Measurements from ENCODE around the gene PHF21A.
A peak's percentile ranks its signal among the peaks of the same experiment; 100 is the strongest.
"Not testable (repeated sequence)": the region's sequence is repeated elsewhere in the genome, so short reads cannot be mapped to it uniquely, and the experiment has no call there.

The PHF21A gene

DNA sequence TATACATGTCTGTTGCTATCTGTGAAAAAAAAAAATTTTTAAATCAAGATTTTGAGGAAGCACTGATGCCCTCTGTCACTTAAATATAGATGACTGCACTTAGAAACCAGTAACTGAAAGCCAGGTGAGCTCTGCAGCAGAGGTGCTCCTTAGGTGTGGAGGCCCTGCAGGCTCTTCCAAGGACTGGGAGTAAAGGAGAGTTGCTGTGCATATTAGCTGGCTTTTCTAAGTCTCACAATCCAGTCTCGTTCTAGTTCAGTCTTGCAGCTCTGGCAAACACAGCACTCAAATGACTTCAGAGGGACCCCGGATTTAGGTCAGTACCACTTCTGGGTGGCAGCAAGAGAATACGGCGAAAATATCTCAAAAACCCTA lies 137.8 kb downstream of the PHF21A start:
- DNase-seq (ENCODE audit: low read depth in 2 of 2) = no peak

DNA sequence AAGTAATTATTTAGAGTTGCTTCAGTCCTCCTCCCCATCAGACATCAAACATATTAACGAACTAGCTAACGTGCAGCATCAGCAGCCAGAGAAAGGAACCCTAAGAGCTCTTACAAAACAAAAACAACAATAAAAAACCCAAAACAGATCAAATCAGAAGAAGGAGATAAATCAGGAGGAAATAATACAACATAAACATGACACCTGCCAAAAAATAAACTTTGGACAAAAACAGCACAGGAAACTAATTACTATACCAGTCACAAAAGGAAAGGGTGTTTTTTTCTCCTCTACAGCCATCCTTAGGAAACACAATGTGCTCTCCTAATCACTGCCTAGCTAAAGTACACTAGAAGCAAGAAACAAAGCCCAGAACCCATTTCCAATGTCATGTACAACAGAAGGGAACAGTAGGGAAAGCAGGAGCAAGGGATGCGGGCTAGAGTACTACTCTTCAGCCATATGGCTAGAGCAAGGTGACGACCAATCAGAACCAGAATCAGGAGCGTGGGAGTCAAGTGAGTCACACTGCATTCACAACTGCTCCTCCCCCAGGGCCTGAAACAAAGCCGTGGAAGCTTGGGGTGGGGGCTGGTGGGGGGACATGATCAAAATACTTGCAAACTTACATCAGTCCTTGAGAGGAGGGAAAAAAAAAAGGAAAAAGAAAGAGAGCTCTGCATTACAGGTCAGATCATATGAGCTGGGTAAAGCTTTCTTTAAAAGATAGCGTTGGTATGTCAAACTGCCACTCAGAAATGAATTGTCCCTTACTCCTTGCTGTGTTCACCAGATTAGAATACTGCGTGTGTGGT lies 138.4 kb downstream of the PHF21A start:
- peak; percentile 7 to 29 for DNase-seq (ENCODE audit: low read depth in 2 of 2)

DNA sequence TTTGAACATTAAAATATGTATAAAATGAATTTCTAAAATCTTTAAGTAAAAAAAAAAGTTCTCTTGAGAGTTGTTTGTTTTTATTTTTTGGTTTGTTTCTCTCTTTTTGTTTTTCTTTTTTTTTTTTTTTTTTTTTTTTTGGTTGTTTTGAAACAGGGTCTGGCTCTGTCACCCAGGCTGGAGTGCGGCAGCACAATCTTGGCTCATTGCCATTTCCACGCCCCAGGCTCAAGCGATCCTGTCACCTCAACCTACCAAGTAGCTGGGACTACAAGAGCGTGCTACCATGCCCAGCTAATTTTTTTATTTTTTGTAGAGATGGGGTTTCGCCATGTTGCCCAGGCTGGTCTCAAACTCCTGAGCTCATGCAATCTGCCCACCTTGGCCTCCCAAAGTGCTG lies 139.4 kb downstream of the PHF21A start:
- not testable (repeated sequence) for DNase-seq (ENCODE audit: low read depth in 2 of 2)

DNA sequence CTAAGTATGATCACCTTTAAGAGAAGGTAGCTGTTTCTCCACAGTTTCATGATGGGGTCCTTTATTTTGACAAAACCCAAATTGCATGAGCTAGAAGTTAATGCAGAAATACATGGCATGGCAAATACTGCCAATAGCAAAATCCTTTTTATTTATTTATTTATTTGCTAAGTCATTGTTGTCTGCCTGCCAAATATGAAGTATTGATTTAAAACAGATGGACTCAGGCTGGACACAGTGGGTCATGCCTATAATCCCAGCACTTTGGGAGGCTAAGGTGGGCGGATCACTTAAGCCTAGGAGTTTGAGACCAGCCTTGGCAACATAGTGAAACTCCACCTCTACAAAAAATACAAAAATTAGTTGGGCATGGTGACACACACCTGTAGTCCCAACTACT lies 146.4 kb downstream of the PHF21A start:
- no peak for DNase-seq (ENCODE audit: low read depth in 2 of 2)

DNA sequence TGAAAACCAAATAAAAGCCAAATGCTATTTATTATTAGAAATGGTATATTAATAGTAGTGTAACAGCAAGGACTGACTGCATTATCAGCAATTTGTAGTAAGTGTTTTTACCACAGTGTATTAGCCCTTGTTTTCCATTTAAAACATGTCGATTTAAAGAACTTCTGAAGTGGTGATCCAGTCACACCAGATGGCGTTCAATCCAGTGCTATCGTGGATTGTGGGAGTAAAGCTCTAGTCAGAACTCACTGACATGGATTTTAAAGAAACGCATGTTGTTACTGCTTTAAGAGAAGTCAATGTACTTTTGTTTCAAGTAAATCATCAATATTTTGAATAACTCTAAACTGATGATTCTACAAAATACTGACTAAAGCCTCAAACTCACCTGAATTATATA lies 147.7 kb downstream of the PHF21A start:
- DNase-seq (ENCODE audit: low read depth in 2 of 2) = no peak

DNA sequence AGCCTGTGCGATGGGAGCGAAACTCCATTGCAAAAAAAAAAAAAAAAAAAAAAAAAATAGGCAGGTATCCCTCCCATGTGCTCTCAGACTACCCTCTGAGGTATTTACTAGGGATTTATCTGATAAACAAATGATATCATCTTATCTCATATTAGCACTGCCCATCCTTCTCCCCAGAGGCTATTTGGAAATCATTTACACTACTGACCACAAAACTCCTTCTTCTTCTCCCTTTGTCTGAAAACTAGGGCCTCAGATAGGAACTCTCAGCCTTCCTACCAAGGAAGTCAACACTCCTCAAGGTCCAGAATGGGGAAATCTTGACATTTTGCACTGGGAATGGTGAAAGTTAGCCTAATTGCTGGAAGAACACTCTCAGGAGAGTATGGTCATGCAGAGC lies 152.4 kb downstream of the PHF21A start:
- no peak for DNase-seq (ENCODE audit: low read depth in 2 of 2)

DNA sequence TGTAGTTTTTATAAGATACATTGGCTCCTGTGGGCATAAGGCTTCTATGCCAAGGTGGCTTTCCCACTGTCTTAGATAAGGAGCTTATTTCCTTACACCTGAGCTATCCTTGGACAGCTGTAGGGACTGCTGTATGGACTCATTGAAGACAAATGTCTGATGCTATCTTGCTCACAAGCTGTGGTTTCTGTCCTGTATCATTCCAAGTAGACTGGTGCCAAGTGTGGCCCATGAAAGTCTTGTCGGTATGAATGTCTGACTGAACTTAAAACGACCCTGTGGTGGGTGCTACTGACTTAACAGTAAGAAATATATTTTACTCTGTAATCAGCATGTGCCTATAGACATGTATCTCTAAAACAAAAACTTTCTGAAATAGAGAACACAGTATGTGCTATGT lies 153.7 kb downstream of the PHF21A start:
- no peak for DNase-seq (ENCODE audit: low read depth in 2 of 2)

DNA sequence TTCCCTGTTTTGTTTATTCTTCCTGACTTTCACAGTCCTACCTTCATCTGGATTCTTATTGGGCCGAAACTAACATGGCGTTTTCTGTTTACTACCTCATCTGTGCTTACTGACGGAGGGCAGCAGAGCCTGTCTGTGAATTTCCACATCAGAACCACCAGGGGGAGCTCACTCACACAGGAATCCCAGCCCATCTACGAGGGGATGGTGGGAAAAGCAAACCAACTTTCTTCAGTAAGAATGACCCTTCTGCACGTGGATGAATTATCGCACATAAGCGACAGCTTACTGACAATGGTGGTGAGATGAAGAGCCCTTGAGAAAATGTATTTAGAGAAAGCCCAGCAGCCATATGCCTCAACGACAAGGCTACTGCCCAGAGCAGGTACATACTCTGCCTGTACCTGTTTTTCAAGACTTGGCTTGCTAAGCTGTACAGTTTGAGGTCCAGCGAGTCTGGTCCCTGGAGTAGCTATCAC lies 156.3 kb downstream of the PHF21A start:
- DNase-seq (ENCODE audit: low read depth in 2 of 2) = peak; percentile 21 to 36

DNA sequence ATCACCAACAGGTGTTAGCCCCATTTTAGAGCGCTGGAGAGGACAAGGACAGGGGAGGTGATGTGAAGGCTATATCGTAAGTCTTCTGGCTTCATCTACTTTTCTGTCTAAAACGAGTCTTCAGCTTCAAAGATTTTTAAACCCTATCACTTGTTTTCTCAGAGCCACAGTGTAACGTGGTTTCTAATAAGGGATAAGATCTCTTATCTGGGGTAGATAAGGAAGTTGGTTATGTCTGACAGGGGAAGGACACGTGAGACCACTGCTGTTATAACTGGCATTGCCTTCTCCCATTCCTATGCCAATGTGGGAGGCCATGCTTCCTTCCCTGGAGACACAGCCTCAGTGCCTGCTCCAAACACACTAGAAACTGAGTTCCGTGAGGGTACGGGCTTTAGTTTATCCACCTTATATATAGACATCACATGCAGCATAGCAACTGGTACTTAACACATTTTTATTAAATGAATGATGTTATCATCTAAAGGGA lies 159.5 kb downstream of the PHF21A start:
- DNase-seq (ENCODE audit: low read depth in 2 of 2) = no peak

DNA sequence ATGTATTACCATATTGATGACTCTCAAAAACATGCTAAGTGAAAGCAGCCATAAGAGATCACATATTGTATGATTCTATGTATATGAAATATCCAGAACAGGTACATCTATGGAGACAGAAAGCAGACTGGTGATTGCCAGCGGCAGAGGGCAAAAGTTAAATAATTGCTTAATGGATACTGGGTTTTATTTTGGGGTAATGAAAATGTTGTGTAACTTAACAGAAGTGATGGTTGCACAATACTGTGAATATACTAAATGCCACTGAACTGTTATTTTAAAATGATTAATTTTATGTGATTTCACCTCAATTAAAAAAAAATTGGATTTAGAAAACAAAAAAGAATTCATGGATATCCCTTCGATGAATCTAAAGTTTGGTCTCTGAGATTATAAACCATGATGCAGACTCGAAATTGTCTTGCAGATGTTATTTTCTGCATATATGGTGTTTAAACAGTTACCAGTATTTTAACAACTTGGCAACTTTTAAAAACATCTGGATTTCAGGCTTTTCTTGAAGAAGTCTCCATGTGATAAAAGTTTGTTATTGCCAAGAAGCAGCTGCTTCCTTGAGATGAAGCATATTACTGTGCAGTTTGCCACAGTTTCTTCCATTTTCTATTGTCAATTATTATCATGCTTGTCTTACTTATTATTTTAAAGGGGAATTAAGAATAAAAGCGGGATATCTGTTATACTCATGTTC lies 160.7 kb downstream of the PHF21A start:
- DNase-seq (ENCODE audit: low read depth in 2 of 2) = no peak

DNA sequence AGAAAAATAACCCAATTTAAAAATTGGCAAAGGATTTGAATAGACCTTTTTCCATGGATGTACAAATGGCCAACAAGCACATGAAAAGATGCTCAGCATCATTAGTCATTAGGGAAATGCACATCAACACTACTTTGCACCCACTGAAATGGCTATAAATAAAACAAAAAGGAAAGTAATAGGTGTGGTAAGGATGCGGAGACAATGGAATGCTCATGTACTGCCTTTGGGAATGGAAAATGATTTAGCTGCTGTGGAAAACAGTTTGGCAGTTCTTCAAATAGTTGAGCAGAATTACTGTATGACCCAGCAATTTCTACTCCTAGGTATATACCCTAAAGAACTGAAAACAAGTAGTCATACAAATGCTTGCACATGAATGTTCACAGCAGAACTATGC lies 161.4 kb downstream of the PHF21A start:
- DNase-seq (ENCODE audit: low read depth in 2 of 2) = no peak

DNA sequence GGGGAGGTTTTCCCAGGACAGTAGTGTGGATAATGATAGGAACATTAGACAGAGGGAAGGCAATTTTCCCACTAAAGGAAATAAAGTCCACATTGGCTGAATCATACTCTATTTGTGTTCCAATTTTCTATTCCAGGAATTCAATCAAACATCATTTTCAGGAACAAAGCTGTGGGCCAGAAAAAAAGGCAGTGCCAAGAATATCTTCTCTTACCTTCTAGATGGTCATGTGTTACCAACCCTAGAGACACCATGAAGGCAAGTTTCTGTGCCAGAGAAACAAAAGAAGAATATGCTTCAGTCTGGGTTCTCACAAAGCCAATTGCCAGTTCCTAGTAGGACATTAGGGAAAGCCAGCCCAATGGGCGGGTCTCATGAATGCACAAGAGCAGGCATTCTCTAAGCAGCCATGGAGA lies 171.3 kb downstream of the PHF21A start:
- DNase-seq (ENCODE audit: low read depth in 2 of 2) = no peak

DNA sequence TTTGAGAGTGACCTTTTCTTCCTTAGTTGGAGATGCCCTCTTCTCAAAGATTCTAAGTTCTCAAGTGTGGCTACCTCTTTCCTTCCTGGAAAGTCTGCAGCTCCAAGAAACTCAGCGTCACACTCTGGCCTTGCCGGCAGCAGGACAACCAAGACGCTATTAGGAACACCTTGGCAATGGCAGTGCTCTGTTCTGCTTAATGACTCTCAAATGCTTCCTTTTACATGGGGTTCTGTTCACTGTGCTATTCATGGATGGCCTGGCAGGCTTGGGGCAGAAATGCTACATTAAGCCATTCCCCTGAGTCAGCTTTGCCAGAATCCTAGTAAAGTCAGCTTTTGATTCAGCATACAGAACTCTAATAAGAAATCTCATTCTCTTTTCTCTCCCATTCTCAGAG lies 172.9 kb downstream of the PHF21A start:
- no peak for DNase-seq (ENCODE audit: low read depth in 2 of 2)

DNA sequence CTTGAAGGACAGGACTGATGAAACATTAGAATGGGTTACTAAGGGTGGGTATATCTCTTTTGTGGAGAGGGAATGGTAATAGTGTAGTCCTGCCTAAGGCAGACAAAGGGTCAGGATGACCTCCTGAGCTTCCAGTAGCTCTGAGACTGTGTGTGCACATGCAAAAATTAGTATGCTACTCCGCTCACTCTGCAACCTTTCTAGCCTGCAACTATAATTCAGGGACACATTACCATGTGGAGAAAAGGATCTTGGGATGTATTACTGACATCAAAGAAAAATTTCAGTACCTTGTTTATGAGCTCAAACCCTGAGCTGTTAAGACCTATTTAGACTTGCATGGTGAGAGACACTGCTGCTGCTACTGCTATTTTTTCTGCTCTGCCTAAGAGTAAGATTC lies 173.4 kb downstream of the PHF21A start:
- no peak for DNase-seq (ENCODE audit: low read depth in 2 of 2)

DNA sequence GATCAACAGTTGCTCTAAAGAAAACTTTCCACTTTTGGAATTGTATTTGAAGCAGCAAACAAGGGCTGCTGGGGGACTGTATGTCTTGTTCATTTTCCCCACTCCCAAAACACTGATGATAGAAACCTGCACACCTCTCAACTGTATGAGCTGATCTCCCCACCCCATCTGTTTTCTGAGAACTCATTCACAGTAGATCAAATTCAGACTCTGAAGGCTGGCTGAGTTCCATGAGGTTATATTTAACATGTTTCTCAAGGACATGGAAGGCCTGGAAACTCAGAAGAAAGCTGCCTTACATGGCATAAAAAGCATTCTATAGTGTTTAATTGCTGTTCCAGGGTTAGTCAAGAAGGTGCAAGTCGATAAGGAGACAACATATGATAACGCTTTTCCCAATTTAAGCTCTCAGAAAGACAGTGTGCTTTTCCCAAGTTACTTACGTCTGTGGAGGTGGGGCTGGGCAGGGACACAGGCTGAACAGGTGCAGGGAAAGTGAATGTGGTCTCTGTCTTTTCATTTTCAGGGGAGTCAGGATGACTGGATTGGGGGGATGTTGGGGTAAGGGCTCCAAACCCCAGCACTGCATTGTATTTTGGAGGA lies 175.8 kb downstream of the PHF21A start:
- no peak for DNase-seq (ENCODE audit: low read depth in 2 of 2)

DNA sequence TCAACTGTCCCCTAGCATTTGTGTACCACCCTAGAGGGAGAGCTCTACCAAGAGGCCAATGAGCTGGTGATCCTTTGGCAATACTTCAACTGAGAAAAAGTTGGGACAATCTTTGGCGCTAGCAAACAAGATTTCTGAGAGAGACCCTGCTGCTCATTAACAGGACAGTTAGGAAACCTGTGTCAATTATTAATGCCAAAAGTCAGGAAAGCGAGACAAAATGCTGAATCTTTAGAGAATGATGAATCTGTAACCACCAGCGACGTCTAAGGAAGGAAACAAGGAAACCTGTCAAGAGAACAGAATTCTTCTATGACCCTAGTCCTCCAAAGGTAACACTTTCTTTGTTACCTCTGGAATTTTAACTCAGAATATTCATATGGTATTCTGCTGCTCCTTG lies 178.9 kb downstream of the PHF21A start:
- DNase-seq (ENCODE audit: low read depth in 2 of 2) = no peak

DNA sequence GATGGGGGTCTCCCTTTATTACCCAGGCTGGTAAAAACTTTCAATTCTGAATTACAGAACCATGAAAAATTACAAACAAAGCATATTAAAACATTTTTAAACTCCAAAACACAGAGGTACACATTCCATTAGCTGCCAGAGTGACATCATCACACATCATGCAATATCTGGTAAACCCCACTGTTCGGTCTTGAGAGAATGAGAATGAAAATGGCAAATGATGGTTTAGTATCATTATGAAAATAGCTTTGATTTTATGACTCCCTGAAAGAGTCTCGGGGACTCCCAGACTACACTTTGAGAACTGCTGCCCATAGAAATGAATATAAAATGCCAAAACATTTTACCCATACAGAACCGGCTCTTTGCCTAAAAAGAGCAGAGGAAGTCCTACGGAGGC lies 180.0 kb downstream of the PHF21A start:
- DNase-seq (ENCODE audit: low read depth in 2 of 2) = no peak

DNA sequence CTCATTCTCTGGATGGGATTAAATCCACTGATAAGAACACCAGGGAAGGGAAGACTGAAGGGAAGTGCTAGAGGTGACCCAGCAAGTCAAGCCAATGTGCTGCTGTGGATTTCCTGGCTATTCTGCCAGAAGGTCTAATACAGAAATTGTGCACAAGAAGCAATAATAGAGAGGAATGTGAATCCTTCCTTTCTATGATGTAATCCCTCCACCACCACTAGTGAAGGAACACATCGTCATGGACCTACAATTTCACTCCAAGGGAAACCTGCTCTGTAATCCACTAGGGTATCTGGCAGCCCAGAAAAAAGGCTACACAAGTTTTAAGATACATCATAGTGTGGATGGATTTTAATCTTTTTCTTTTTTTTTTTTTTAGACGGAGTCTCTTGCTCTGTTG lies 181.4 kb downstream of the PHF21A start:
- no peak for DNase-seq (ENCODE audit: low read depth in 2 of 2)

DNA sequence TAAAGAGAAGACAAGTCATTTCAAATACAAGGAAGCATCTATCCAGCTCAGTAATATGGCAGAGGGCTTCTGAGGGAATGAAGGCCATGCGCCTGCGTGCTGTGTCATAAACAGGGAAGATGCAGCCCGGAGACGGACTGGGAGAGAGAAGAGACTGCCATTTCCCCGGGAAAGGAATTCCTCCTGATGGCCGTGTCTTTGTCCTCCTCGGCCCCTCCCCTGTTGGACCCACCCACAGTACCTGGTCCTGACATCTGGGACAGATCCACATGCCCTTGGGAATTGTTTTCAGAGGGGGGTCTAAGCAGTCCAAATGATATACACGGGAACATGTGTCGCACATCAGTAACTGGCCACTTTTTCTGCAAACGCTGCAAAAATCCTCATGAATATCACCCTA lies 183.3 kb downstream of the PHF21A start:
- no peak for DNase-seq (ENCODE audit: low read depth in 2 of 2)

DNA sequence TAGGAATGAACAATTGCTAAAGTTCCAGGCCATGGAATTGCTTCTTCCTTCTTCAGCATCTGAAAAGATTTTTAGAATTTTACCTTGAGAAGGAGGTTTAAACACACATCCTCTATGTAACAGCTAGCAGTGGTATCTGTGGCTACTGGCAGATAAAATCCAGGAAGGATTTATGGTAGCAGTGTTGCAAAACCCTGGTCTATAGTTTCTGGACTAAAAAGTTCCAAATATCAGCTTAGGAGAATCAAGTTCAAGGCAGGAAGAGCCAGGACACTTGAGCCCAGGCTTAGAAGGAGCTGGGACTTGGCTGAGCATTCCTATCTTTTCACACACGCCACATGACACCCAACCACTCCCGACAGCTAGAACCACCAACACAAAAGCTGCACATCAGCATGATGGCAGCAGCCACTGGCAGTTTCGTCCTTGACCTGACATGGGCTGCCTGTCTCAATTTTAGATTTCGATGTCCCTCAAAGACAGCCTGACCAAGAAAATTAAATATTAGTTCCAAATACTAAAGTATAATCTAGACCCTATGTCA lies 184.7 kb downstream of the PHF21A start:
- DNase-seq (ENCODE audit: low read depth in 2 of 2) = no peak

DNA sequence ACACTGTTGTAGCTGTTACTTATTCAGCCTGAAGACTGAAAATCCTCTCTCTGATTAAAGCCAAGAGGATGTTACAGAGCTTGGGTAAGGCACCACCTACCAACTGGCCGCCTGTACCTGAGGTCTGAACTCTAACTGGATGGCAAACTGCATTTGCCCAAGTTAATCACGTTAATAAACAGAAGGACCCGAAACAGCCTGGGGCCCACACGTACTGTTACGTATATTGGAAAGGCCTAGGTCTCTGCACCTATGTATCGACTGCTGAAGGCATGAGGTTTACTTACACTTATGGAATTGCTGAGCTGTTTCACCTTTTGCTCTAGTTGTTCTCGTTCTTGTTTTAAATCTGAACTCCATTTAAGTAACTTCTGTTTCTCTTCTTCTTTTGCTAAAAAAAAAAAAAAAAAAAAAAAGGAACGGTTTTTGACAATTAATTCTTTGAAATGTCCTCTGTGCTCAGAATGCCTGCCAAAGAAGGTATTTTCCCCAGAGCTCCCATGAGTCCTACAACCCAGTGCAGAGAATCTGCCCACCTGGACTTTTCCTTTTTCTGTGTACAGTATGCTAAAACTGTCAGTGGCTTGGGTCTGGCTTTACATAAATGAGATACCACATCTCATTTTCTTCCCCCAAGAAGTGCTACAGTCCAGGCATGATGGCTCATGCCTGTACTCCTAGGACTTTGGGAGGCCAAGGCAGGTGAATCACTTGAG lies 185.7 kb downstream of the PHF21A start:
- no peak for DNase-seq (ENCODE audit: low read depth in 2 of 2)

Data from stimulated activated CD4-positive, alpha-beta T cell treated with anti-CD3 and anti-CD28 coated beads, Interleukin-15, amount 100 ng/mL, for 48 hours (primary cell).